LNCaP clone FGC (cell line): ENCODE results near the gene DCLK2.

Source experiments
- DNase-seq: peaks from one replicate; pipeline ENCODE4 v3.0.0-alpha.2; 2011; ENCODE audit warnings: low read depth
- H3K4me3 ChIP-seq: 2 replicates; pipeline ENCODE4 v1.5.1; 2011; ENCODE audit warnings: mild to moderate bottlenecking, low read depth, low read length, control low read depth
- TF ChIP-seq, protein P1 (sequence below): IDR thresholded peaks from 2 replicates; pipeline ENCODE4 v1.5.1; 2012; ENCODE audit warnings: mild to moderate bottlenecking; ENCODE audit not compliant: control insufficient read depth, insufficient read depth; ENCODE audit errors: extremely low read depth

Gene DCLK2

DNA sequence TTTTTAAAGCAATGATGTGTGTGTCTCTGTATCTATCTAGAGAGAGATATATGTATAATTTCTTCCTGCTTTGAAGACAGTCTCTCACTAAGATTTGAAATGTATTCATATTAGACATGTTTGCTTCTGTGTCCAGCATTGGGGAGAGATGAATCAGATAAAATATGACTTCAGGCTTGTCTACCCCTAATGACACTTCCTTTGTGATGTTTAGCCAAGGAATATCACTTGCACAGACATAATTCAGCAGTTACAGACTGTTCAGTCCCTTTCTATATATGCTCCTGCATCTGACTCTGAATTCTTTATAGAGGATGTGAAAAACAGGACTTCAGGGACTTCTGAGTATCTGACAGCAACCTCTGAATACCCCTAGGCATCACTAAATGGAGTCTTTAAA is 158.4 kb downstream of the DCLK2 start:
- H3K4me3 ChIP-seq = no peak overlapping the region
- no peak for DNase-seq
- TF ChIP-seq, protein P1, sequence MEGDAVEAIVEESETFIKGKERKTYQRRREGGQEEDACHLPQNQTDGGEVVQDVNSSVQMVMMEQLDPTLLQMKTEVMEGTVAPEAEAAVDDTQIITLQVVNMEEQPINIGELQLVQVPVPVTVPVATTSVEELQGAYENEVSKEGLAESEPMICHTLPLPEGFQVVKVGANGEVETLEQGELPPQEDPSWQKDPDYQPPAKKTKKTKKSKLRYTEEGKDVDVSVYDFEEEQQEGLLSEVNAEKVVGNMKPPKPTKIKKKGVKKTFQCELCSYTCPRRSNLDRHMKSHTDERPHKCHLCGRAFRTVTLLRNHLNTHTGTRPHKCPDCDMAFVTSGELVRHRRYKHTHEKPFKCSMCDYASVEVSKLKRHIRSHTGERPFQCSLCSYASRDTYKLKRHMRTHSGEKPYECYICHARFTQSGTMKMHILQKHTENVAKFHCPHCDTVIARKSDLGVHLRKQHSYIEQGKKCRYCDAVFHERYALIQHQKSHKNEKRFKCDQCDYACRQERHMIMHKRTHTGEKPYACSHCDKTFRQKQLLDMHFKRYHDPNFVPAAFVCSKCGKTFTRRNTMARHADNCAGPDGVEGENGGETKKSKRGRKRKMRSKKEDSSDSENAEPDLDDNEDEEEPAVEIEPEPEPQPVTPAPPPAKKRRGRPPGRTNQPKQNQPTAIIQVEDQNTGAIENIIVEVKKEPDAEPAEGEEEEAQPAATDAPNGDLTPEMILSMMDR = no peak

DNA sequence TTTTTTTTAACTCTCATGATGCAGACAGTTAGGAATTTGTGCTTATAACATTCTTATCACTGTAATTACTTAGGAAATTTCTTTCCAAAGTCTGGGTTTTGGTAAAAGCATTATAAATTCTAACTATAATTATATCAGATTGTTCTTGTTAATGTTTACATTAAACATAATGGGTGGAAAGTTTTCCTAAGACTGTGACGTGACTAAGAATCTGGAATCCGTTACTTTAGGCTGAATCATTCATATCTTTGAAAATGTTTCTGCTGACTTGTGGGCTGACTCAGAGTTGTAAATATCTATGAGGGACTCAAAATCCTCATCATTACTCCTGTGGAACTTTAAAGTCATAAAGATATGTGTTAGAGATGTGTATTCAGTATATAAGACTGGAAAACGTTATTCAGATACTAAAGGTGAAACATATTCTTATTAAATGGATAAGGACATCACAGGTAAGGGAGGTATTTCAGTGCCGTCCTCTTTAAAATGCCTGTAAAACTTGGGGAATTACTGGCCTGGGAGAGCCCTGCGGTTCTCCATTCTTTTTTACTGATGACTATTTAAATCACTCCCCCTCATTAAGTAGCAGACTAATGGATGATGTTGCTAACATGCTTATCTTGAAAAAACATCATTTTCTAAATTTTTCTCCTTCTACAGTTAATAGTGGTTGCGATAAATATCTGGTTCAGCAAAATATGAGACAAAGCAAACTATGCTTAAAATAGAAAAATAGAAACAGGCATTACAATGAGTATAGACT is 159.0 kb downstream of the DCLK2 start:
- DNase-seq = no peak
- TF ChIP-seq, protein P1 = no peak
- no peak overlapping the region for H3K4me3 ChIP-seq

DNA sequence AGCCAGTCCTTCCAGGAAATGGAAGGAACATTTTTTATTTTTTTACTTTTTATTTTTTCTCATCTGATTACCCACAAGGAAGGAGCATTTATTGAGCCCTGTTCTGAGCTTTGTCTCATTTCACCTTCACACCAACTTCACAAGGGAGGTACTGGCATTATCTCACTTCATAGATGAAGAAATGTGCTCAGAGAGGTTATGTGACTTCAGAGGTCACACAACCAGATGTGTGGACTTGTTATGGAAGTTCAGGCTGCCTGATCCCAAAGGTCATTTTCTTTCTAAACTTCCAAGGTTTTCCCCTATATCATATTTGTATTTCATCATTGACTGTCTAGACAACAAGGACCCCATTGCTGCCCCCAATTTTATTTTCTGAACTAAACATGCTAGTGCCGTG is 160.3 kb downstream of the DCLK2 start:
- DNase-seq = no peak
- TF ChIP-seq, protein P1 = no peak
- no peak overlapping the region for H3K4me3 ChIP-seq

DNA sequence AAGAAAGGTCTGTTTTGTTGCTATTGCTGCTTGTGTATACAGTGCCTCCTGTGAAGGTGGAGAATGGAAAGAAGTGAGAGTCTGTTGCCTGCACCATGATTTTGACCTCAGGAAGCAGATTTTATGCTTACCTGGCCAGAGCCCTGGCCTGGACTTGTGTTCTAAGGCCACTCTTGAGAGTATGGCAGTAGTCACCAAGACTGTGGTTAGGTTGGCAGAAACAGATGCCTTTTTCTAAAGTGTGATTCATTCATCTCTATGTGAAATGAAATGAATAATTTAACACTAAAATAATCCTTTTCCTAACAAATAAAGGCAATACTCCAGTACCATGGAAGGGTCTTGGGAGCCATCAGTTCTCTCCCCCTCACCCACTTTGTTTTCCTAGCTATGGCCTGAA is 161.8 kb downstream of the DCLK2 start:
- H3K4me3 ChIP-seq = no peak overlapping the region
- no peak for DNase-seq
- TF ChIP-seq, protein P1 = no peak

DNA sequence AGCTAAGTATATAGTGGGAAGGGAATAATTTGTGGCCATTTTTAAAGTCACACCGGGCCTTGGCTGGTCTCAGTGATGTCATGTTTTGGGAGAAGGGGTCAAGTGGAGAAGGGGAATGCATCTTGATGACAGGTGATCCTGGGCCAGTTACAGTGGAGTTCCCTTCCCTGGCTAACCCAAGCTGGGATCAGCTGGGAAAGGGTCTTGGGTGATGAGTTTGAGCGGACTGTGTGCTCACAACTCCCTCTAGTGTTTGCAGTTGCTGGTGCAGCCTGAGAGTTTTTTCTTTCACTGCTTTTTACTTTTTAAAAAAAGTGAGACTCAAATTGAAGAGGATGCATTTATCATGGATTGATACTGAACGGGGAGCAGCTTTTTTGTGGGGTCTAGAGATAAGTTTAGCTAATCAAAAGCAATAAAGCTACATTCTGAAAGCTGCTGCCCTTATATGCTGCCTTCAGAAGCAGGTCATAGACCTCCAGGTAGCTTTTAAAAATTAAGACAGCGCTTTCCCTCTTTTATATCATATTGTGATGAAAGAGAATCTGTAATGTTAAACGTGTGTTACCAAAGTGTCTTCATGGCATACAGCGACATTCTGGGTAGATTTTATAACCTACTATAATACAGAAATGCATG is 164.7 kb downstream of the DCLK2 start:
- no peak for DNase-seq
- no peak overlapping the region for H3K4me3 ChIP-seq
- TF ChIP-seq, protein P1 = peak; percentile 75

DNA sequence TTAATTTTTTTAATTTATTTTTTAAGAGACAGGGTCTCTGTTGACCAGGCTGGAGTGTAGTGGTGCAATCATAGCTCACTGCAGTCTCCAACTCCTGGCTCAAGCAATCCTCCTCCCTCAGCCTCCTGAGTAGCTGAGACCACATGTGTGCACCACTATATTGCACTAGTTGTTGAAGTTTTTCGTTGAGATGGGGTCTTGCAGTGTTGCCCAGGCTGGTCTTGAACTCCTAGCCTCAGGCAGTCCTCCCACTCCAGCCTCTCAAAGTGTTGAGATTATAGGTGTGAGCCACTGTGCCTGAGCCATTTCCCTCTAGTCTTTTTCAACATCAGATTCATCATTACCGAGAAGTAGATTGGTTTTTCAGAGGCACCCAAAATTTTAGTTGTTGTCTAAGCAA is 165.7 kb downstream of the DCLK2 start:
- no peak for DNase-seq
- TF ChIP-seq, protein P1 = no peak
- H3K4me3 ChIP-seq = no peak overlapping the region

DNA sequence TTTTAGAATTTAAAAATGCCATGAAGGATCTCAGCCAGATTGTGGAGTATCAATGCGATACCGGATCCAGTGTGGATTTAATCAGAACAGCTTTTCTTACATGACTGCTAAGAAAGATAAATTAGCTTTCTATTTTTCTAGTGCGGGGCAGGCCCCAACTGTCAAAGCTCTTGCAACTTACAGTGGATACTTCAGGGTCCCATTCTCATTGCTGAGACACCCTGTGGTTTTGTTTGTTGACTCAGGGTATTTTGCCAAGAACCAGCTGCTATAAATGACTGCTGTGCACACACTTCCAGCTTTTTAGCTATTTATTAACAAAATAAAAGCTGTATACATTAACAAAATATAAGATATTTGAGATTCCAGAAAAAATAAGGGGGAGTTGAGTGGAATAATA is 166.4 kb downstream of the DCLK2 start:
- no peak overlapping the region for H3K4me3 ChIP-seq
- DNase-seq = peak; percentile 57
- TF ChIP-seq, protein P1 = no peak
